LNCaP clone FGC (cell line): ENCODE results near the gene PLAC9.

Source experiments
- DNase-seq: peaks from one replicate; pipeline ENCODE4 v3.0.0-alpha.2; 2011; ENCODE audit warnings: low read depth
- H3K4me3 ChIP-seq: 2 replicates; pipeline ENCODE4 v1.5.1; 2011; ENCODE audit warnings: mild to moderate bottlenecking, low read depth, low read length, control low read depth
- TF ChIP-seq, protein P1 (sequence below): IDR thresholded peaks from 2 replicates; pipeline ENCODE4 v1.5.1; 2012; ENCODE audit warnings: mild to moderate bottlenecking; ENCODE audit not compliant: control insufficient read depth, insufficient read depth; ENCODE audit errors: extremely low read depth

PLAC9 gene

DNA sequence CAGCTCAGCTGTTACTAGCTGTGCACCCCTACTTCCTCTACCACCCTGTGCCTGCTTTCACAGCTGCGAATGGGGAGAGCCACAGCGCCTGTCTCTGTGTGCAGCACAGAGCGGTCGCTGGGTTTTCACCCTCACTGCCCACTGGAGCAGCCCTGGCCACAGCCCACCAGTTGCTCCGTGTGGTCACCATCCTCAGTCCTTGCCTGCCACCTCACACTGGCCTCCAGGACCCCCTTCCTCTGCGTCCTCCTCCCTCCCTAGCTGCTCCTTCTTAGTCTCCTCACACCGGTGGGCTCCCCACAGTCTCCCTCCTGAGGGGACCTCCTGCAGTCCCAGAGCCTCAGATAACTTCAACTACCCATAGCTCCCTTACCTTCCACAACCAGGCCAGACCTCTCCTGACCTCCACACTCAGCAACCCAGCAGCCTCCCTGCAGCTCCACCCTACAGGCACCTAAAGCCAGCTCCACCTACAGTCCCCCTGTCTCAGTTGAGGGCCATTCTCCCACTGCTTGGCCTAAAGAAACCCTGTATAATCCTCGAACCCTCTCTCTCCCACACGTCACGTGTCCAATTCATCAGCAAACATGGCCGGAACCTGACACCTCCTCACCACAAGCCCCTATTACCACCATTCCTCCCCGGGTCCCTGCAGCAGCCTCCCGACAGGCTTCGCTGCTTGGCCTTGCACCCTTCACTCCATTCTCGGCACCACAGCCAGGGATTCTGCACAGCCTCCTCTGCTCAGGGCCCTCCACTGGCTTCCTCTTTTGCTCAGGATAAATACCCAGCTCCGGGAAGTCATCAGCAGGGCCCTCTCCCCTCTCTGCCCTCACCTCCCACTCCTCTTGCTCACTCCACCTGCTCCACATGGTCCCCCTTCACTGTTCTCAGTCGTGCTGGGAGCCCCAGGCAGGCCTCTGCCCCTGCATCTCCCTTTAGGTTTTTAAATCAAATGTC is 28.1 kb downstream of the PLAC9 start:
- no peak for DNase-seq
- TF ChIP-seq, protein P1, sequence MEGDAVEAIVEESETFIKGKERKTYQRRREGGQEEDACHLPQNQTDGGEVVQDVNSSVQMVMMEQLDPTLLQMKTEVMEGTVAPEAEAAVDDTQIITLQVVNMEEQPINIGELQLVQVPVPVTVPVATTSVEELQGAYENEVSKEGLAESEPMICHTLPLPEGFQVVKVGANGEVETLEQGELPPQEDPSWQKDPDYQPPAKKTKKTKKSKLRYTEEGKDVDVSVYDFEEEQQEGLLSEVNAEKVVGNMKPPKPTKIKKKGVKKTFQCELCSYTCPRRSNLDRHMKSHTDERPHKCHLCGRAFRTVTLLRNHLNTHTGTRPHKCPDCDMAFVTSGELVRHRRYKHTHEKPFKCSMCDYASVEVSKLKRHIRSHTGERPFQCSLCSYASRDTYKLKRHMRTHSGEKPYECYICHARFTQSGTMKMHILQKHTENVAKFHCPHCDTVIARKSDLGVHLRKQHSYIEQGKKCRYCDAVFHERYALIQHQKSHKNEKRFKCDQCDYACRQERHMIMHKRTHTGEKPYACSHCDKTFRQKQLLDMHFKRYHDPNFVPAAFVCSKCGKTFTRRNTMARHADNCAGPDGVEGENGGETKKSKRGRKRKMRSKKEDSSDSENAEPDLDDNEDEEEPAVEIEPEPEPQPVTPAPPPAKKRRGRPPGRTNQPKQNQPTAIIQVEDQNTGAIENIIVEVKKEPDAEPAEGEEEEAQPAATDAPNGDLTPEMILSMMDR: no peak
- H3K4me3 ChIP-seq: no peak overlapping the region

DNA sequence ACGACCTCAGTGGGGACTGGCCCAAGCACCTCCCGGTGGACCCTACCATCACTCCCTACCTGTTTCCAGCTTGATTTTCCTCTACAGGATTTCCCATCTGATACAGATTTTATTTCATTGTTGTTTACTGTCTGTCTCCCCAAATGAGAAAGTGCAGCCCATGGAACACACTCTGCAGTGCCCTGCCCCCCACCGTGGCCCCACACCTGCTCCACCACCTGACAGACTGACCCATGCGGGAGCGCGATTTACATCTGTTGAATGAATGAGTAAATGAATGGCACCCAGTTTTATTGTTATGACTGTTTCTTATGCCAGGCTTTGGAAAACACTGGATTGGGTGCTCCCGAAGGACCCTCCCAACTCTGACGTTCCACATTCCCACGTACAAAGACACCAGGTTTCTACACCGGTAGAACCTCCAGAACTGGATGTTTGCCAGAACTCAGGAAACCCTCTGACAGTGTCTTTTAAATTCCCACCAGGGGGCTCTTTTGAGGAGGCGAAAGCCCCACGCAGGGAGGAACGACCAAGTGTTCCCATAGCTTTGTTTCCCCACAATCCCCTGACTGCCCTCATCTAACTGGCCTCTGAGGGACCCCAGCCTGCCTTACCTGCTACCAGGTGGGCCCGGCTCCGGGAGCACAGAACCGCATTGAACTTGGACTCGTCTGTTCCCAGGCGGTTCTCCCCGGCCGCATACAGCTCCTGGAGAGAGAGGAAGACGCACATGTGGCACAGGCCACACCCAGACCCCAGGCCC is 29.0 kb downstream of the PLAC9 start:
- no peak for DNase-seq
- TF ChIP-seq, protein P1: no peak
- H3K4me3 ChIP-seq: no peak overlapping the region

GRCh38 chr10:80163741-80164341 is 31.3 kb downstream of the PLAC9 start:
- H3K4me3 ChIP-seq: no peak overlapping the region
- TF ChIP-seq, protein P1: no peak
- DNase-seq: no peak

GRCh38 chr10:80164596-80164995 is 32.1 kb downstream of the PLAC9 start:
- no peak for DNase-seq
- TF ChIP-seq, protein P1: no peak
- no peak overlapping the region for H3K4me3 ChIP-seq

DNA sequence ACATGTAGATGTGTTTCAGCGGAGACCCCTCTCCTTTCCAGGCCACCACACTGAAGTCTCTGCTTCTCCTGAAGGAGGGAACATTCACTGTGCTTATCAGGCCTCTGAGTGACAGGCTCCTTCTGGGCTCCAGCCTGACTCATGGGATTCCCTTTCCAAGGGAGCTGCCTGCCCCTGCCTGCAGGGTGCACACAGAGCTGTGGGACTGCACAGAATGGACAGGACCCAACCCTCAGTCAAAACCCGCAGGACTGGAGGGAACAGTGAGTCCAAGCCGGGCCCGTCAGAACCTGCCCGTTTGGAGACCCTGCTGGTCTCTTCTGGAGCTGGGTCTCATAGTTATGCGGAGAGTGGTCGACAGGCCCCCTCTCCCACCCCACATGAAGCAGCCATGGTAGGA is 32.6 kb downstream of the PLAC9 start:
- no peak for DNase-seq
- TF ChIP-seq, protein P1: no peak

GRCh38 chr10:80166581-80167470 is 34.3 kb downstream of the PLAC9 start:
- no peak overlapping the region for H3K4me3 ChIP-seq
- TF ChIP-seq, protein P1: no peak
- no peak for DNase-seq

More for the DNA sequence above, 32.6 kb downstream of the PLAC9 start:
- no peak overlapping the region for H3K4me3 ChIP-seq
